ENCODE measurements around the gene KLK14. TPM values are rescaled to one million over a fixed set of nuclear protein-coding genes. Genes with fewer than 3 reads are reported as not detected.

Gene KLK14
- total RNA-seq, 1 experiment from 2014 or later = 0.30 TPM

GRCh38 chr19:51124216-51124615 is 41.5 kb upstream of the KLK14 start:
- Mint-ChIP-seq H3K4me3 (ENCODE audit: unreplicated experiment) (no peak overlapping the region), H3K27ac (ENCODE audit: low read depth, unreplicated experiment) (no peak overlapping the region), H3K9me3 (ENCODE audit: unreplicated experiment) (peaks cover 21% of the 10 kb centered on the region), H3K36me3 (ENCODE audit: insufficient read depth, unreplicated experiment) (no peaks in the 10 kb centered on the region), H3K4me1 (ENCODE audit: insufficient read depth, unreplicated experiment) (no peaks in the 10 kb centered on the region), H3K27me3 (ENCODE audit: insufficient read depth, unreplicated experiment) (no peaks in the 10 kb centered on the region)
- intact Hi-C loops (cut with micrococcal nuclease) = no loop called here
- BruUV-seq (replicated peaks) = no TSS peak
- CTCF ChIA-PET = no interaction called here
- POLR2A ChIA-PET = no interaction called here
- DNase-seq (ENCODE audit: unreplicated experiment) = no peak
- no peak for TF ChIP-seq CTCF (IDR thresholded peaks at IDR 0.05; ENCODE audit: unreplicated experiment)

GRCh38 chr19:51123802-51124201 is 41.1 kb upstream of the KLK14 start:
- no peak overlapping the region for H3K4me3 Mint-ChIP-seq (ENCODE audit: unreplicated experiment)
- no TSS peak for BruUV-seq (replicated peaks)
- H3K27ac Mint-ChIP-seq (ENCODE audit: low read depth, unreplicated experiment) = no peak overlapping the region
- no peaks in the 10 kb centered on the region for H3K4me1 Mint-ChIP-seq (ENCODE audit: insufficient read depth, unreplicated experiment)
- ChIA-PET POLR2A (no interaction called here), CTCF (no interaction called here)
- H3K9me3 Mint-ChIP-seq (ENCODE audit: unreplicated experiment) = peaks cover 21% of the 10 kb centered on the region
- H3K36me3 Mint-ChIP-seq (ENCODE audit: insufficient read depth, unreplicated experiment) = no peaks in the 10 kb centered on the region
- no peak for DNase-seq (ENCODE audit: unreplicated experiment)
- intact Hi-C loops (cut with micrococcal nuclease) = no loop called here
- no peaks in the 10 kb centered on the region for H3K27me3 Mint-ChIP-seq (ENCODE audit: insufficient read depth, unreplicated experiment)
- TF ChIP-seq CTCF (IDR thresholded peaks at IDR 0.05; ENCODE audit: unreplicated experiment) = no peak

GRCh38 chr19:51123381-51123800 is 40.7 kb upstream of the KLK14 start:
- Mint-ChIP-seq H3K36me3 (ENCODE audit: insufficient read depth, unreplicated experiment) (no peaks in the 10 kb centered on the region), H3K27me3 (ENCODE audit: insufficient read depth, unreplicated experiment) (no peaks in the 10 kb centered on the region), H3K27ac (ENCODE audit: low read depth, unreplicated experiment) (no peak overlapping the region), H3K4me1 (ENCODE audit: insufficient read depth, unreplicated experiment) (no peaks in the 10 kb centered on the region), H3K9me3 (ENCODE audit: unreplicated experiment) (peaks cover 21% of the 10 kb centered on the region), H3K4me3 (ENCODE audit: unreplicated experiment) (no peak overlapping the region)
- ChIA-PET POLR2A (no interaction called here), CTCF (no interaction called here)
- intact Hi-C loops (cut with micrococcal nuclease) = no loop called here
- DNase-seq (ENCODE audit: unreplicated experiment) = no peak
- no TSS peak for BruUV-seq (replicated peaks)
- TF ChIP-seq CTCF (IDR thresholded peaks at IDR 0.05; ENCODE audit: unreplicated experiment) = no peak

GRCh38 chr19:51122112-51122981 is 39.7 kb upstream of the KLK14 start:
- H3K27me3 Mint-ChIP-seq (ENCODE audit: insufficient read depth, unreplicated experiment) = no peaks in the 10 kb centered on the region
- intact Hi-C loops (cut with micrococcal nuclease) = no loop called here
- H3K36me3 Mint-ChIP-seq (ENCODE audit: insufficient read depth, unreplicated experiment) = no peaks in the 10 kb centered on the region
- no peak for TF ChIP-seq CTCF (IDR thresholded peaks at IDR 0.05; ENCODE audit: unreplicated experiment)
- peaks cover 21% of the 10 kb centered on the region for H3K9me3 Mint-ChIP-seq (ENCODE audit: unreplicated experiment)
- no peak for DNase-seq (ENCODE audit: unreplicated experiment)
- H3K4me3 Mint-ChIP-seq (ENCODE audit: unreplicated experiment) = no peak overlapping the region
- no peak overlapping the region for H3K27ac Mint-ChIP-seq (ENCODE audit: low read depth, unreplicated experiment)
- ChIA-PET POLR2A (no interaction called here), CTCF (no interaction called here)
- no peaks in the 10 kb centered on the region for H3K4me1 Mint-ChIP-seq (ENCODE audit: insufficient read depth, unreplicated experiment)
- BruUV-seq (replicated peaks) = no TSS peak
